Testis (tissue), 2 donors: ENCODE measurements around the gene GAGE13.

Source experiments
- POLR2A ChIP-seq: fragments of 450-650 bp; IDR thresholded peaks from one replicate; pipeline ENCODE4 v1.6.1; 2017; ENCODE audit warnings: antibody characterized with exemption, mild to moderate bottlenecking, moderate library complexity
- TF ChIP-seq, protein P1 (sequence below), 3 experiments: fragments of 450-650 bp in 2 of 3; fragments of 200-600 bp in 1 of 3; sonication (generic) in 1 of 3; IDR thresholded peaks; one replicate each; pipeline ENCODE4 v1.5.1; 2016 to 2019; ENCODE audit warnings: antibody characterized with exemption in 3 of 3, mild to moderate bottlenecking in 2 of 3, moderate library complexity in 1 of 3

DNA sequence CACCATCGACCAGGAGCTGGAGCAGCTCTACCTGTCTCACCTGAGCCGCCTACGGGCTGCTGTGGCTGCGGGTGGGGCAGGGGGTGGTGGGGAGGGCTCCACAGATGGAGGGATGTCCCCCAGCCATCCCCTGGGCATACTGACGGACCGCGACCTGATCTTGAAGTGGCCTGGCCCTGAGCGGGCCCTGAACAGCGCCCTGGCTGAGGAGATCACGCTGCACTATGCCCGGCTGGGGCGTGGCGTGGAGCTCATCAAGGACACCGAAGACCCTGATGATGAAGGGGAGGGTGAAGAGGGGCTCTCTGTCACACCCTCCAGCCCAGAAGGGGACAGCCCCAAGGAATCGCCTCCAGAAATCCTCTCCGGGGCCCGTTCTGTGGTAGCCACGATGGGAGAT lies 45.2 kb upstream of the GAGE13 start:
- TF ChIP-seq, protein P1, sequence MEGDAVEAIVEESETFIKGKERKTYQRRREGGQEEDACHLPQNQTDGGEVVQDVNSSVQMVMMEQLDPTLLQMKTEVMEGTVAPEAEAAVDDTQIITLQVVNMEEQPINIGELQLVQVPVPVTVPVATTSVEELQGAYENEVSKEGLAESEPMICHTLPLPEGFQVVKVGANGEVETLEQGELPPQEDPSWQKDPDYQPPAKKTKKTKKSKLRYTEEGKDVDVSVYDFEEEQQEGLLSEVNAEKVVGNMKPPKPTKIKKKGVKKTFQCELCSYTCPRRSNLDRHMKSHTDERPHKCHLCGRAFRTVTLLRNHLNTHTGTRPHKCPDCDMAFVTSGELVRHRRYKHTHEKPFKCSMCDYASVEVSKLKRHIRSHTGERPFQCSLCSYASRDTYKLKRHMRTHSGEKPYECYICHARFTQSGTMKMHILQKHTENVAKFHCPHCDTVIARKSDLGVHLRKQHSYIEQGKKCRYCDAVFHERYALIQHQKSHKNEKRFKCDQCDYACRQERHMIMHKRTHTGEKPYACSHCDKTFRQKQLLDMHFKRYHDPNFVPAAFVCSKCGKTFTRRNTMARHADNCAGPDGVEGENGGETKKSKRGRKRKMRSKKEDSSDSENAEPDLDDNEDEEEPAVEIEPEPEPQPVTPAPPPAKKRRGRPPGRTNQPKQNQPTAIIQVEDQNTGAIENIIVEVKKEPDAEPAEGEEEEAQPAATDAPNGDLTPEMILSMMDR (IDR thresholded peaks at IDR 0.05) = no peak
- no peak for TF ChIP-seq POLR2A
